Stimulated activated CD8-positive, alpha-beta memory T cell treated with anti-CD3 and anti-CD28 coated beads, Interleukin-4, amount 100 ng/mL, for 24 hours (primary cell): ENCODE results near the gene PDZK1.
A peak's percentile ranks its signal among the peaks of the same experiment; 100 is the strongest.
"Not testable (repeated sequence)": the region's sequence is repeated elsewhere in the genome, so short reads cannot be mapped to it uniquely, and the experiment has no call there.

ENCODE experiments used
- DNase-seq: peaks from one replicate; pipeline ENCODE4 v3.0.0-alpha.2; 2020; ENCODE audit warnings: low read depth

PDZK1 gene

DNA sequence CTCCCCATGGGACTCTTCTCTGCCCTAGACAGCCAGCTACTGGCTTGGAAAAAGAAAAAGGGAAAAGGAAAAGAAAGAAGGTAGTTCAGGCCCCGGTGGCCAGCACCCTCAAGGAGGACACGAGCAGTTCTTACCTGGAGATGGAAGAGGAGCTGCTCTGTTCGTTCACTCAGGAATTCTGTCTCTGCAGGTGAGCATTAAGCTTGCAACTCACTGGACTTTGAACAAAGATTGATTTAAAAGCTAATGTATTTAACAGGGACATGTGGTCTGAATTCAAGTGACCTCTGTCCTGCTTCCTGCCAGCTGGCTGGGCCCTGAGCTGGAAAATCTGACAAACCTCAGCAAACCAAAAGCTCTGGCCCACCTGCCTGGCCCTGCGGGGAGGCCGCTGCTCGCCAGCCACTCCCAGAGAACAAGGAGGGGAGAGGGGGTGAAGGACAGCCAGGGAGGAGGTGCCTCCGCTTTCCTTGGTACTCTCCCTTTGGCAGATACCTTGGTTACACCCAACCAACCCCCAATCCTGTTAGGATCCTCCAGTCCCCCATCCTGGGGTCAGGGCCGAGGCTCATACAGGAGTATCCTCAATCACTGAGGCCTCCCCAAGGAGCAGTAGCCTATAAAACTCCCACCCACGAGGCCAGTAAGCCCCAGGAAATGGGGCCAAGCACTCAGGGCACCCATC, at the start of gene PDZK1:
Gene PDZK1, minus strand, starts transcription at position 186 of the 685 bp plus-strand sequence. CDS start 19,347 bp downstream, outside the sequence.
- no peak for DNase-seq

DNA sequence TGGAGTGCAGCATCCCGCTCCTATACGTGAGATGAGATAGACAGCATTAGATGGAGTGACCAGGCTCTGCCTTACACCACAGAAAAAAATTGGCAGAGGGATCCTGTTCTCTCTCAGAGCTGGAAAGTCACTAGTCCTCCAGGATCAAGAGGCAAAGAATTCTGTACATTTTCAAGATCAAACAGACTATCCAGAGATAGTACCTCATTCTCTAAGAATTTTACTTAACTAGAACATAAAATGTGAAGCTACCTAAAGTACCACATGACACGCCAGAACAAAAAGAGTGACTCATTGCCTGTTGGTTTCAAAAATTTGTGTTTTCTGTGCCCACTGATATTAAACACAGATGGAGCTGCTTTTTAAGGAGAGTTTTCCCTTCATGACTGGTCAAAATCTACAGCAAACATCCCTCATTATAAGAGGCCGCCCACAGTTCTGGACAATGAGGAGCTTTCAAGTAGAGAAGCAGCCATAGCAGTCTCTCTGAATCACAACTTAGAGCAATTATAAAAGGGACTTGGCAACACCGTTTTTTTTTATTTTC, 44.4 kb upstream of the PDZK1 start:
- no peak for DNase-seq

DNA sequence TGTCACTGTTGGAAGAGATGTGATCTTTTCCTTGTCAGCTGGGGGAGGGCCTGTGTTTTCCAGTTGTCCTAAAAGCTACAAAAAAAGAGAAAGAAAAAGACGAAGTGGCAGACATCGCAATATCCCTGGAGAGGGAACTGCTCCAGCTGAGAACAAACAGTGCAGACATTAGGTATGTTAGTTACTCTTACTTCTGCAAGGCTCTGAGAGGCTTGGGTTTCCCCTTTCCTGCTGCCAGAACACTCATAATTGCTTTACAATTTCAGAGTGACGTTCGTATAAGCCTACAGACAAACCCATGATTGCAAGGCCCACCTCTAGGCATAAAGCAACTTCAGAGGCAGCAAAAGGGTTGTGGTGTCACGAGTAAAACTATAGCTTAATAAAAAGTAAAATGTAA, 43.3 kb upstream of the PDZK1 start:
- no peak for DNase-seq

DNA sequence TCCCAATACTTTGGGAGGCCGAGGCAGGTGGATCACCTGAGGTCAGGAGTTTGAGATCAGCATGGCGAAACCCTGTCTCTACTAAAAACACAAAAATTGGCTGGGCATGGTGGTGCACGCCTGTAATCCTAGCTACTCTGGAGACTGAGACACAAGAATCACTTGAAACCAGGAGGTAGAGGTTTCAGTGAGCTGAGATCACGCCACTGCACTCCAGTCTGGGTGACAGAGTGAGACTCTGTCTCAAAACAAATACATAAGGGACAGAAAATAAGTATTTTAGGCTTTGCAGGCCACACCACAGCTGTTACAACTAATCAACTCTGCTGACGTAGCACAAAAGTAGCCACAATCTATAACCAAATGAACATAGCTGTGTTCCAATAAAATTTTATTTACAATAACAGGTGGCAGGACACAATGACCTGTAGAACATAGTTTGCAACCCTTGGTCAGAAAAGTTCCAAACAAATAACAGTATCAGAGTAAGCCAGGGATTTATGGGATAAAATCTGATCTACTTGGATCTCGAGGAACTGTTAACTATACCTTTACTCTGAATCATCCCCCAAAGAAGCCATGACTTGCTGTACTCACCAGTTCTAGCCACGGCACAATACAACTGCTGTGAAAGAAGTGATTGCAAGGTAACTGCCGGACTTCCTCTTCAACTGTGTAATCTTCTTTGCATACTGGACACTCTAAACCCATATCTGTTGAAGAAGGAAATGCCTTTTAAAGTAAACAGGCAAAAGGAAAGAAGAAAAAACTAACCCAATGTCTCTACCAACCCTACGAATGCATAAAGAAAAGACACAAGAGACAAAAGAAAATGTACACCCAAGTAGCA, 40.5 kb upstream of the PDZK1 start:
- DNase-seq, result no peak

DNA sequence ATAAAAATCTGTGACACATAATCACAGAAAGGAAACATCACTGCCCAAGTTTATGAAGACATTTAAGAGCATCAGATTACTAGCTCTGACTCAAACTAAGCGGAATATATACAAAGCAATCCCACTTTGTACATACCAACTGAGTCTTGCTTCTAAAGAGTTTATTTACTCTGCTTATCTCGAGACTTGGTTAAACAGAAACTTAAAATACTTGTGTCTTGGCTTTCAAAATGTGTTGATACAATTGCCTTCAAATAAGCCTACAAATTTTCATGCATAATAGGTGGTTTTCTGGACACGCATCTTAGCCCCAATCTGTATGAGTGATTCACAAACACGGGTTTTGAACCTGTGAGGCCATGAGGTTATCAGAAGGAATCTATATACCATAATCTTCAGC, 33.1 kb upstream of the PDZK1 start:
- DNase-seq, result no peak

DNA sequence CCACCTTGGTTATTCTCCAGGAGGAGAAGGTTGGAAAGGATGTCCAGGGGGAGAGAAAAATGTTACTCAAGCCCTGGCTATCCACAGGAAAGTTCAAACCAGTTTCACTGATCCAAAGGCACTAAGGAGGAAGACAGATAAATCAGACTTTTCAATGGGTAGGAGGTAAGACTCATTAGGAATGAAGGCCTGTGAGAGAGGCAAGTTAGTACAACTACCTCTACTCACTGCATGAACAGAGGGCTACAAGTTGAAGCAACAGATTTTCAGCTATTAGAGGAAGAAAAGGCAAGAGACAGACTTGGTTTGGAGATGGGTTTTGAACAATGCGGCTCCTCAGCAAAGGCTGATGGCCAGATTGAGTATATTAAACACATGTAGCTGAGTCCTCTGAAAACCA, 29.0 kb upstream of the PDZK1 start:
- no peak for DNase-seq

DNA sequence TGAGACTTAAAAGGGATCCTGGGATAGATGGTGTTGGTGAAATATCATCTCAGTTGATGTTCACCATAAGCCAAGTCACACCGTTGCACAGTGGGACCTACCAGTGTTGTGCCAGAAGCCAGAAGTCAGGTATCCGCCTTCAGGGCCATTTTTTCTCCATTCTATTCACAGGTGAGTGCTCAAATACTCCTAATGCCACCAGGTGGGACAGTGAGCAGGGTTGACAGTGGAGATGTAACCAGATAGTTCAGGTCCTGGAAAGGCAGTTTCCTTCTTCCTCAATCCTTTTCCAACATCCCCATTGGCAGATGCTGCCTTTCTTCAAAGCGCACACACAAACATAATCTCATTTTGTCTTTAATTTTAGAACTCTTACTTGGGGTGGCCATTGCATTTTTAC, 23.7 kb upstream of the PDZK1 start:
- DNase-seq, result no peak

DNA sequence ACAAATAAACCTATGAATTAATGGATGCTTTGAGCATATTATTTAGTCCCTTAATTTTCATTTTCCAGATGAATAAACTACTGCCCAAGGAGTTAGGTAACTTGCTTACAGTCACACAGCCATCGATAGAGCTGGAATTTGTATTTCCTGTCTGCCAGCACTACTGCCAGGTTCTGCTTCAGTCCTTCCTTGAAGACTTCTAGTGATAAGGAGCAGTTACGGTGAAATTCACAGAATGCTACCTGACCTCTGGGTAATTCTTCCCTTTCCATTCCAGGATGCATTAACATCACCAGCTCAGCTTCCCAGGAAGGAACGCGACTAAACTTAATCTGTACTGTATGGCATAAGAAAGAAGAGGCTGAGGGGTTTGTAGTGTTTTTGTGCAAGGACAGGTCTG, 23.3 kb upstream of the PDZK1 start:
- no peak for DNase-seq

DNA sequence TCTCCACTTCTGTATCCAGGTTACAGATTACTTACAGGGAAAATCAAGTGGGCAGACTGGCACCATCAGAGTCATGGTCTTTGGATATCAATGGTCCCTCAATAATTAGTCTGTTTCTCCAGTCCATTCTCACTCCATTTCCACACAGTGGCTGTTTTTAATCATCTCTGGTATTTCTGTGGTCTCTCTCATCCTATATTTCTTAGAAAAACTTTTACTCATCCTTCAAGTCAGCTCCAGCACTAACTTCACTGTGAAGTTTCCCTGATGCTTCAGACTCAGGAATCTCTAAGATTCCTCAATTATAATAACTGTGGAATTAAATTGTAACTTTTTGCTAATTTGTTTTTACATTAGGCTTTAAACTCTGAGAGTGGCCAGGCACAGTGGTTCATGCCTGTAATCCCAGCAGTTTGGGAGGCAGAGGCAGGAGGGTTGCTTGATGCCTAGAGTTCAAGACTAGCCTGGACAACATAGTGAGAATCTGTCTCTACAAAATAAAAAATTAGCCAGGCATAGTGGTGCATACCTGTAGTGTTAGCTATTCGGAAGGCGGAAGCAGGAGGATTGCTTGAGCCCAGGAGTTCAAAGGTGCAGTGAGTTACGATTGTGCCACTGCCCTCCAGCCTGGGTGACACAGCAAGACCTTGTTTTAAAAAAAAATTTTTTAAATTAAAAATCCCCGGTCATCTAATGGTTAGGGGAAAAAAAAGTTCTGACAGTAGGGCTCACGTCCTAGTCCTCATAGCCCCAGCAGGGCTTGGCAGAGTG, 22.7 kb upstream of the PDZK1 start:
- DNase-seq, result no peak

DNA sequence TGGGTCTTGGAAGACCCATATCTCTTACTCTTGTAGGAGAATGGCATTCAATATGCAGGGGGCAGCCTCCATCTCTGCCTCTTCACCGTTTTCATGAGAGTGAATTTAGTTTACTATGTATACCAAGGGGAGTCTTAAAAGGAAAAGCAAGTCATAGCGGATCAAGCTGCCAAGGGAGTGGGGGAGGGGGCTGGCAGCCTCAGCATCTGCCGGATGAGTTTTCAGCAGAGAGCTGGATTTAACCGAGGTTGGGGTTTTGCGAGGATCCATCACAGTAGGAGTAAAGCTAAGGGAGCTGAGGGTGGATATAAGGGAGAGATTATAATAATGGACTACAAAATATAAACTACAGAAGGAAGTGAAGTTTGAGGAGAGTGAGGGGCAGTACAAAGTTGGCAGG, 22.0 kb upstream of the PDZK1 start:
- no peak for DNase-seq

DNA sequence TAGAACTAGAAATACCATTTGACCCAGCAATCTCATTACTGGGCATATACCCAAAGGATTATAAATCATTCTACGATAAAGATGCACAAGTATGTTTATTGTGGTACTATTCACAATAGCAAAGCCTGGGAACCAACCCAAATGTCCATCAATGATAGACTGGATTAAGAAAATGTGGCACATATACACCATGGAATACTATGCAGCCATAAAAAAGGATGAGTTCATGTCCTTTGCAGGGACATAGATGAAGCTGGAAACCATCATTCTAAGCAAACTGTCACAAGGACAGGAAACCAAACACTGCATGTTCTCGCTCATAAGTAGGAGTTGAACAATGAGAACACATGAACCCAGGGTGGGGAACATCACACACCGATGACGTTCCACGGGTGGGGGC, 19.0 kb upstream of the PDZK1 start:
- not testable (repeated sequence) for DNase-seq

DNA sequence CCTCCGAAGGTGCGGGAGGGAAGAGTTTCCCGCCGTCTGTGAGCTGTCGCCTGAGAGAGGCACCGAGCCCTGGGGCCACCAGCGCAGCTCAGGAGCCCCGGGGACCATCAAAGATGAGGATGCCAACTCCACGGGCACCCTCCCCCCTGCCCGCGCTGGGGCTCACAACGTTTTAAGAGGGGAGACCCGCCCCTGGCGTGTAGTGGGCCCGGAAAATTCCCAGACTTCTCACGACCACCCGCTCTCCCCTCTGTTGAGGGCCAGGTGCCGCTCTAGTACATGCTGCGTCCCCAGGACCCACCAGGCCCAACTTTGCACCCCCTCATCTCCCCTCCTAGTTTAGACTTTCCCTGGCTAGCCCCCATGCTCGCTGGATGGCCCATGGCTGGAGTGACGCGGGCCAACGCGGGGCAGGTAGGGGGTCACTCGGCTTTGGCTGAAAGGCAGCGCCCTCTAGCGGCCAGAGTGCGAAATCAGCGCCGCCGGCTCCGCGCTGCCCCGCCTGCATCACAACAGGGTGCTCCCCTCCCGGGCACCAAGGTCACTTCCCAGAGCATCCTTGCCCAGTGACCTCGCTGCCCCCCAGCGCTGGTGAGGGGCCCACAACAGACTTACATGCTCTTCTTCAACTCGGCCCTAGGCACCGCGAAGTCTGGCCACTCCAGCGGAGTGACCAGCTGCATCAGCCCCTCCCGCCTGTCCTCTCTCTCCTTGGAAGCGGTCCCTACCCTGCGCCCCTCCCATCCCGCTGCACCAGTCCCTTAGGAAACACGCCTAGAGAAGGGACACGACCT, 13.9 kb upstream of the PDZK1 start:
- peak; percentile 74 for DNase-seq

DNA sequence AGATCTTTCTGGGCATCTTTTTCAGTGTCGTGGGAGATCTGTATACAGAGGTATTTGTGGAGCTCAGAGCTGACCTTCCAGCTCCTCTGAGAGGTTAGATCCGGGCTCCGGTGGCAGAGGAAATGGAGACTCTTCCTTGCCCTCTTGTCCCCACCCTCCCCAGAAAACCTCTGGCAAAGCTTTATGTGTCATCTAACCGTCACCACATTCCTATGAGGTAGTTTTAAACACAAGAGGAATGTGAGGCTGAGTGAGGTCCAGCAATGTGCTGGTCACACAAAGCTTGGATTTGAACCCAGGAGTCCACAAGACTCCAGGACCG, 13.3 kb upstream of the PDZK1 start:
- no peak for DNase-seq

DNA sequence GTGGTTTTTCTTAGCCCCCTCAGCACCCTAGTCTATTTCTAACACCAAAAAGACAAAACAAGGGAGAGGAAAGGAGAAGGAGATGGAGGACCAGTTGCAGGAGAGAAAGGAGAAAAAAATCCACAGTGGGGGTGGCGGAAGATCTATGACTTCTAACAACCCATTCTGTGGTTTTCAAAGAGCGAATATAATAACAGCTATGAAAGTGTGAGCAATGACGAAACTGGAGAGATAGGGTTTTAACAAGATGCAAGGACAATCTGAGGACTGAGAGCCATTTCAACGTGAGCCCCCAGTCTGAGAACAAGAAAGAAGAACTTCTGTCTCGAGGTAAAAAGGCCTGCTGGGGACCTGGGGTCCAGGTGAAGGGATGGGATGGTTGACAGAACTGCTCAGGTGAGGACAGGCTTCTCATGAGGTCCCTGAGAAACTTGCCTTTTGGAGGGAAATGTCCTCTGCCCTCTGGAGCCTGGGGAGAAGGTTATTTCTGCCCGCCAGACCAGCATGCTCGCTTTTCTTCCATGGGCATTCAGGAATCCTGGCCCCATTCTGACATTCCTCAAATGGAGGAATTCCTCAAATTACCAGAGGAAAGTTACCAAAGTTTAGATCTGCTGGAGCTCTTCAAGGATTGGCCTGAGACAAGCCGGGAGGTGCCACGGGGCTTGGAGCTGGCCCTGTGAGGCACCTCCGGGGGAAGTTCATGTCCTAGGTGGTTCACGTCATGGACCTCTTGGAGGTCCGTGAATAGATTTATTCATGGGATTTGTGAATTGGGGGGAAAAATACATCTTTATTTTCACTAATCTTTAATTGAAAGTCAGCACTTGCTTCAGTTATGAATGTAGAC, 12.3 kb upstream of the PDZK1 start, which contains the start of gene CD160:
Gene CD160, plus strand, starts transcription at position 270 of the 850 bp plus-strand sequence. CDS start 8,829 bp downstream, outside the sequence.
- no peak for DNase-seq

DNA sequence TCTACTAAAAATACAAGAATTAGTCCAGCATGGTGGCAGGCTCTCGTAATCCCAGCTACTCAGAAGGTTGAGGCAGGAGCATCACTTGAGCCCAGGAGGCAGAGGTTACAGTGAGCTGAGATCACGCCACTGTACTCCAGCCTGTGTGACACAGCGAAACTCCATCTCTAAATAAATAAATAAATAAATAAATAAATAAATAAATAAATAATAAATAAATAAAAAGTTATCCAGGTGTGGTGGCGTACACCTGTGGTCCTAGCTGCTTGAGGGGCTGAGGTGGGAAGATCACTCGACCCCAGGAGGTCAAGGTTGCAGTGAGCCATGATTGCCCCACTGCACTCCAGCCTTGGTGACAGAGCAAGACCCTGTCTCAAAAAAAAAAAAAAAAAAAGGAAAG, 11.3 kb upstream of the PDZK1 start:
- not testable (repeated sequence) for DNase-seq

DNA sequence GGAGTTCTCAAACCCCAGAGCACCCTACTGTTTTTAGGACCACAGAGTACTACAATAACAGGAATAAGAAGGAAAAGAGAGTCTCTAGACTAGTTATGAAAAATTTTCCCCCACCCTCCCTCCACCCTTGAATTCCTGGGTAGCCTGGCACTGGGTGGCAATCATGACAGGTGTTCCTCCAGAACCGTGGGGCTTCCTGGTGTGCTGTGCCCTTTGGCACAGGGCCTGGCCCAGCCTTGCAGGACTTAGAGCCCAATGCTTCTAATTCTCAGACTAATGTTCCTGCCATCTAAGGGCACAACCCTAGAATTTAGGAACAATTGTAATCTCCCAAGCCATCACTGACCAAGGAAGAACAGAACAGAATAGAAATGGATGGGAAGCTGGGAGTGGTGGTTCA, 10.7 kb upstream of the PDZK1 start:
- no peak for DNase-seq

DNA sequence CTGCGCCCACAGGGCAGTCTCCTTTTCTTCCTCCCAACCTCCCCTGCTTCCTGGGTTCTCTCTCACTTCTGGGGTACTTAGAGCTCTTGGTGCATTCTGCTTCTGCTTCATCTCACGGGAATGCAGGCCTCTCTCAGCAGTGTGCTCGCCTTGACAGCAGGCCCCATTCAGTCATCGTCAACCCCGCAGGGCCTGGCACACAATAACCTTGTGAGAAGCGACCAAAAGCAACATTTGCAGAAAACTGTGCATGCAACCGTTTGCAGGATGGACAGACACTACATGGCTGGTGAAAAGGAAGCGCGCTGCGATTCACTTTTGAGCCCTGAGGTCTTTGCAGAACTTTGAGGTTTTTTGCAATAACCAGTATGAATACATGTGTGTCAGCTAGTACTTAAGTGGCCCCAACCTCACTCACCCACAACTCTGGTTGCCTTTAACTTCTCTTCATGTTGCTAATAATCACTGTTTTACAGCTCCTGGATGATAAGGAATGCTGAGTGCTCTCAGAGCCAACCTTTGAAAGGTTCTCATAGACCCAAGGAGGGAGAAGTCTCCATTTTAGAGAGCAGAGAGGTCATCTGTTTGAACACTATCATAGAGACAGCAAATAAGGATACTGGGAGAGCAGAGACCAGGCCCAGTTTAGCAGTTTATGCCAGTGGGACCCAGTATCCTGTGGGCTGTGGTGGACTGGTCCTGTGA, 9.6 kb upstream of the PDZK1 start:
- no peak for DNase-seq

DNA sequence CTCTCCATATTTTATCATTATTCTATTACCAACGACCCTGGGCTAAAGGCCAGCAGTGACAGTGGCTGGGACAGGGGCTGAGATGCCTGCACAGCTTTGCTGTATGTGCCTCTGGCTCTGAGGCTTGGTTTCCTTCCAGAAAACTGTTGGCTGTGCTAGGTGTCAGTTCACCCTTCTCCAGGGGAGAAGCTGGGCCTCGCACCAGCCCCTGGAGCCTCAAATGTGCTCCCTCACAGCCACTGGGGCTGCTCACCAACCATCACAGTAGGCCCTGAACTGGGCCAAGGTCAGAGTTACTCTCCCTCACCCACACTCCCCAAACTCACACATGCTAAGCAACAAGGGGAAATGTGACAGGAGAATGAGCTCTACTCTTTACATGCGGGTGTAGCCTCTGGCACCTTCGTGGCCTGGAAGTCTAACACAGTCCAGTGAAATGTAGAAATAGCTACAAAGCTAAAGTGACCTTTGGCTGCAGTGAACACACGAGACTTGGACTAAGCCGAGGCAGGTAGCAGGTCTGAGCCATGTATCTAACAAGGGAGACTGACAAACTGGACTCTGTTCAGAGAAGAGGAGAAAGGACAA, 7.5 kb upstream of the PDZK1 start:
- DNase-seq, result no peak

DNA sequence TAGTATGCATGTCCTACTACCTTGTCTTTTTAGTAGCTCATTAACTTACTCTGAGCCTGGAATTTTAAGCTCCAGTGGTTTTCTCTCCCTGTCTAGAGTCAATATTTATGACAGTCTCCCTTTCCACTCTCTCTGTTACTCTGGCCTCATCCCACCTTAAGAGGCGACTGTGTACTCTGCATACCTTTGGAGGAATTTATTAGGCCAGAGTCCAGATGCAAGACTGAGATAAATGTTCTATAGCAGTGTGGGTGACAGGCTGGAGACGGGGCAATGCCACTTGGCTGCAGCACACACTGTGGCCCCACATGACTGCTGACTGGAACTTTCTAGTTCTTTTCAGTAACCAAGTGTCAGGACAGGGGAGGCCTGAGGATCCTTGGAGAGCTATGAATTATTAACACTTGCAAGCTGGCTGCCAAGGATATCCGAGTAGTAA, 4.1 kb upstream of the PDZK1 start:
- DNase-seq, result no peak
